Activated T-cell treated with anti-CD3 and anti-CD28 coated beads for 1 hour (primary cell): ENCODE measurements around the gene UBR2.
A peak's percentile ranks its signal among the peaks of the same experiment; 100 is the strongest.

Source experiments
- DNase-seq: peaks from one replicate; pipeline ENCODE4 v3.0.0-alpha.2; 2020; ENCODE audit warnings: low read depth

Gene UBR2

GRCh38 chr6:42563697-42564505, at the start of gene UBR2:
Gene UBR2 (plus strand): TSS chr6:42564029. CDS start chr6:42564320, 291 bp downstream.
- peak; percentile 86 for DNase-seq

- no peak for DNase-seq
Observed at GRCh38 chr6:42514745-42515144, 49.1 kb upstream of the UBR2 start.

GRCh38 chr6:42519779-42520178, 44.0 kb upstream of the UBR2 start:
- DNase-seq: no peak

- DNase-seq: no peak
Observed at GRCh38 chr6:42520786-42521607, 42.8 kb upstream of the UBR2 start.

GRCh38 chr6:42522036-42522435, 41.8 kb upstream of the UBR2 start:
- DNase-seq: no peak

GRCh38 chr6:42522942-42523814, 40.7 kb upstream of the UBR2 start:
- no peak for DNase-seq

- no peak for DNase-seq
Observed at GRCh38 chr6:42525206-42525605, 38.6 kb upstream of the UBR2 start.

- DNase-seq: no peak
Observed at GRCh38 chr6:42526616-42527015, 37.2 kb upstream of the UBR2 start.

GRCh38 chr6:42527204-42527603, 36.6 kb upstream of the UBR2 start:
- no peak for DNase-seq

- no peak for DNase-seq
Observed at GRCh38 chr6:42530296-42530695, 33.5 kb upstream of the UBR2 start.

- no peak for DNase-seq
Observed at GRCh38 chr6:42530751-42531150, 33.1 kb upstream of the UBR2 start.

- no peak for DNase-seq
Observed at GRCh38 chr6:42532038-42532669, 31.7 kb upstream of the UBR2 start.

- DNase-seq: no peak
Observed at GRCh38 chr6:42533794-42534193, 30.0 kb upstream of the UBR2 start.

- no peak for DNase-seq
Observed at GRCh38 chr6:42537536-42537935, 26.3 kb upstream of the UBR2 start.

- DNase-seq: no peak
Observed at GRCh38 chr6:42539135-42539534, 24.7 kb upstream of the UBR2 start.

- no peak for DNase-seq
Observed at GRCh38 chr6:42545226-42545773, 18.5 kb upstream of the UBR2 start.

GRCh38 chr6:42547407-42548329, 16.2 kb upstream of the UBR2 start:
- DNase-seq: peak; percentile 86

GRCh38 chr6:42550277-42550676, 13.6 kb upstream of the UBR2 start:
- no peak for DNase-seq

GRCh38 chr6:42551217-42551616, 12.6 kb upstream of the UBR2 start:
- DNase-seq: no peak

GRCh38 chr6:42552380-42552779, 11.4 kb upstream of the UBR2 start:
- DNase-seq: no peak
